Measurements from ENCODE around the gene PRR29. TPM values are rescaled to one million over a fixed set of nuclear protein-coding genes. Genes with fewer than 3 reads are reported as not detected.

PRR29 gene
- total and polyA plus RNA-seq, 12 donors, result 0.05 to 1.8 (median 0.64) TPM; not detected in 2

- H3K4me1 ChIP-seq (replicated peaks in 1 of 2), result peaks cover 0 to 5% of the 10 kb centered on the region in 2 donors
- H3K4me3 ChIP-seq, result no peak overlapping the region
- H3K9me3 ChIP-seq (replicated peaks in 1 of 3), result no peaks in the 10 kb centered on the region
- no peaks in the 10 kb centered on the region for H3K27me3 ChIP-seq
- DNase-seq, result peak in 6 of 7 donors; percentile 61 to 78 (median 72)
- intact Hi-C loops (cut with DNase I), result no loop called here
- H3K27ac ChIP-seq, result peak overlapping the region in 1 of 5 donors; percentile 61
- TF ChIP-seq CTCF (IDR thresholded peaks at IDR 0.05), result no peak
- TF ChIP-seq POLR2A (IDR thresholded peaks at IDR 0.05), result no peak
- 76 to 85% (median 83%) methylated on average over 5 of the region's 5 CpGs for WGBS, 4 donors
- H3K36me3 ChIP-seq (replicated peaks in 1 of 2), result no peaks in the 10 kb centered on the region
Observed at GRCh38 chr17:63956296-63956920, 41.7 kb upstream of the PRR29 start.

- Histone ChIP-seq H3K36me3 (replicated peaks in 1 of 2) (no peaks in the 10 kb centered on the region), H3K4me1 (replicated peaks in 1 of 2) (peaks cover 0 to 13% of the 10 kb centered on the region in 2 donors), H3K9me3 (replicated peaks in 1 of 3) (no peaks in the 10 kb centered on the region), H3K4me3 (no peak overlapping the region), H3K27ac (no peak overlapping the region), H3K27me3 (no peaks in the 10 kb centered on the region)
- TF ChIP-seq CTCF (IDR thresholded peaks at IDR 0.05), result no peak
- no peak for TF ChIP-seq POLR2A (IDR thresholded peaks at IDR 0.05)
- intact Hi-C loops (cut with DNase I), result no loop called here
- WGBS, 4 donors, result 84 to 100% (median 89%) methylated on average over 5 to 9 of the region's 9 CpGs
- DNase-seq, result no peak
Observed at GRCh38 chr17:63960006-63960405, 38.1 kb upstream of the PRR29 start.

GRCh38 chr17:63960430-63960829, 37.7 kb upstream of the PRR29 start:
- Histone ChIP-seq H3K4me1 (replicated peaks in 1 of 2) (peaks cover 0 to 13% of the 10 kb centered on the region in 2 donors), H3K27ac (no peak overlapping the region), H3K9me3 (replicated peaks in 1 of 3) (no peaks in the 10 kb centered on the region), H3K4me3 (no peak overlapping the region), H3K27me3 (no peaks in the 10 kb centered on the region), H3K36me3 (replicated peaks in 1 of 2) (no peaks in the 10 kb centered on the region)
- no peak for DNase-seq
- intact Hi-C loops (cut with DNase I), result no loop called here
- TF ChIP-seq POLR2A (IDR thresholded peaks at IDR 0.05) (no peak), CTCF (IDR thresholded peaks at IDR 0.05) (no peak)
- 76 to 83% (median 80%) methylated on average over 7 of the region's 7 CpGs for WGBS, 4 donors

- peak overlapping the region in 1 of 4 donors; percentile 17 for H3K4me3 ChIP-seq
- H3K4me1 ChIP-seq (replicated peaks in 1 of 2), result peaks cover 0 to 8% of the 10 kb centered on the region in 2 donors
- H3K36me3 ChIP-seq (replicated peaks in 1 of 2), result no peaks in the 10 kb centered on the region
- WGBS, 4 donors, result 12 to 22% (median 15%) methylated on average over 23 to 37 of the region's 37 CpGs
- TF ChIP-seq POLR2A (IDR thresholded peaks at IDR 0.05), result no peak
- TF ChIP-seq CTCF (IDR thresholded peaks at IDR 0.05), result no peak
- DNase-seq, result peak; percentile 79 to 91 (median 83)
- no peaks in the 10 kb centered on the region for H3K27me3 ChIP-seq
- peak overlapping the region in 2 of 5 donors; percentile 52 to 82 for H3K27ac ChIP-seq
- intact Hi-C loops (cut with DNase I), result no loop called here
- H3K9me3 ChIP-seq (replicated peaks in 1 of 3), result no peaks in the 10 kb centered on the region
Observed at GRCh38 chr17:63961355-63962212, 36.6 kb upstream of the PRR29 start.

Measured in adrenal gland (tissue), 12 donors.